ENCODE measurements around the gene SLC9A8.
A peak's percentile ranks its signal among the peaks of the same experiment; 100 is the strongest.
"Not testable (repeated sequence)": the region's sequence is repeated elsewhere in the genome, so short reads cannot be mapped to it uniquely, and the experiment has no call there.

The SLC9A8 gene

DNA sequence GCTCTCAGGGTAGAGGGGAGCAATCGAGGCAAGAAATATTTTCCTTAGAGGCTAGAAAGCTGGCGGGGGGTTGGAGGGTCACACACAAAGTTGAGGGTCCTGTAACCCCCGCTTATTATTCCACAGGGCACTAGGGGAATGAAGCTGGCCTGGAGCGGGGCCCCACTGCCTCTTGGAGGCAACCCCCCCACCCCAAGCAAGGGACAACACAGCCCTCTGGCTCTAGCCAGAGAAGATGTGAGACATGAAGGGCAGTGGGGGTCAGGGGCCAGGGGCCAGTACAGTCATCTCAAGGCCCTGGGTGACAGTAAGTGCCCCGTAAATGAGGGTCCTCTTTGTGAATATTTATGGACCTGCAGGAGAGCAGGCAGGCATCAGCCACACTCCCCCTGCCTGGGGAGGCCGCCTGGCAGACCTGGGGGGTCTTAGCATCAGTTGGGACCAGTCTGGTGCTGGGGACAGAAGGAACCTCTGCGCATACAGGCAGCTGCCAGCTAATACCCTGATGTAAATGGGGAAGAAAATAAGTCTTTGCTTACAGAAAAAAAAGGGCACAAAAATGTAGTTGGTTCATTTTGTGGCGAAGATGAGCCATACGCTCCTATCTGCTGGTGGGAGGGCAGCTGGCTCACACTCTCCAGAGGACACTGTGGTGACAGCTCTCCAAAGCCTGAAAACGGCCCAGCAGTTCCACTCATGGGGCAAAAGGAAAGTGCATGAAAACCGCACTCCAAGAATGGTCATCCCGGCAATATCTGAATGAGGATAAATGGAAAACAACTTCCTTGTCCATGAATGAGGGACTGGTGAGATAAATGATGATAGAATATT is 80.8 kb downstream of the SLC9A8 start:
- peak; percentile 26 to 49 (median 32) for DNase-seq (ENCODE audit: low read depth in 3 of 3)

DNA sequence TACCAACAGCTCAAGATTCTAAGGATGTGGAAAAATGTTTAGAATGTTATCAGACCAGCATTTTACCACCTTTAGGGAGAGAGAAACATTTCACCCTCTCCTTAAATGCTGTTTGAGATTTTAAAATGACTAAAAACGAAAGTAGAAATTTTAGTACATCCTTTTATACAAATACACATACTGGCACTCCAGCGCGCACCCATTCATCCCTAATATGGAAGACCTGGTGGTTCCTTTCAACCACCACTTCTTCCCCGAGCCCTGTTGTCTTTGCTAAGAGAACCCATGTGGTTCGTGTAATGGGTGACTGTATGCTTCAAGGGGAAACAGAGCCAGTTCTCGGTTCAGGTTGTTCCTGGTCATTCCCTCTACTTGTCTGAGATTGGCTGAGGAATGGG is 81.4 kb downstream of the SLC9A8 start:
- DNase-seq (ENCODE audit: low read depth in 3 of 3) = peak; percentile 8 to 27 (median 23)

DNA sequence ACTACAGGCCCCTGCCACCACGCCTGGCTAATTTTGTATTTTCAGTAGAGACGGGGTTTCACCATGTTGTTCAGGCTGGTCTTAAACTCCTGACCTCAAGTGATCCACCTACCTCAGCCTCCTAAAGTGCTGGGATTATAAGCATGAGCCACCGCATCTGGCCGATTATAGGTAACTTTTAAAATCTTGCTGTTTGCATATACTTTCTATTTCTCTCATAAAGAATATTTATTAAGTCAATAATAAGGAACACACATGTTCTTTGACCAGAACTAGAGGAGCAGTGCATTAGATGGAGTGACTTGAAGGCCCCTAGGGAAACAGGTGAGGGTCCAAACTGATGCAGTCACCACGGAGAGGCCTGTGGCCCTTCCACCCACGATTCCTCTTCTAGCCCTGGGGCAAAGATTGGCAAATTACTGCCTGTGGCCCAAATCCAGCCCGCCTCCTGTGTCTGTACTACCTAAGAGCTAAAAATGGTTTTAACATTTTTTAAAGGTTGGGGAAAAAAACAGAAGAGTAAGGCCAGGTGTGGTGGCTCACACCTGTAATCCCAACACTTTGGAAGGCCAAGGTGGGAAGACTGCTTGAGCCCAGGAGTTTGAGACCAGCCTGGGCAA is 83.0 kb downstream of the SLC9A8 start:
- not testable (repeated sequence) for DNase-seq (ENCODE audit: low read depth in 3 of 3)

DNA sequence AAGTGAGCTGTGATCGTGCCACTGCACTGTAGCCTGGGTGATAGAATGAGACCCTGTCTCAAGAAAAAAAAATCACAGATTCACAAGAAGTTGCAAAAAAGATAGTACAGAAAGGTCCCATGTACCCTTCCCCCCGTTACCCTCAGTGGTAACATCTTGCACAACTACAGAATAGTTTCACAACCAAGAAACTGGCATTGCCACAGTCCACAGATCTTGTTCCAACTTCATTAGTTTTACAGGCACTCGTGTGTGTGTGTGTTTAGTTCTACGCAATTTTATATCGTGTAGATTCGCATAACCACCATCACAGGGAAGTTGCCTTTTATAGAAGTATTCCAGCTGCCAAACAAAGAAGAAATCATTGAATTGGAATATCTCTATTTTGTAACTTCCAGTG is 83.6 kb downstream of the SLC9A8 start:
- no peak for DNase-seq (ENCODE audit: low read depth in 3 of 3)

DNA sequence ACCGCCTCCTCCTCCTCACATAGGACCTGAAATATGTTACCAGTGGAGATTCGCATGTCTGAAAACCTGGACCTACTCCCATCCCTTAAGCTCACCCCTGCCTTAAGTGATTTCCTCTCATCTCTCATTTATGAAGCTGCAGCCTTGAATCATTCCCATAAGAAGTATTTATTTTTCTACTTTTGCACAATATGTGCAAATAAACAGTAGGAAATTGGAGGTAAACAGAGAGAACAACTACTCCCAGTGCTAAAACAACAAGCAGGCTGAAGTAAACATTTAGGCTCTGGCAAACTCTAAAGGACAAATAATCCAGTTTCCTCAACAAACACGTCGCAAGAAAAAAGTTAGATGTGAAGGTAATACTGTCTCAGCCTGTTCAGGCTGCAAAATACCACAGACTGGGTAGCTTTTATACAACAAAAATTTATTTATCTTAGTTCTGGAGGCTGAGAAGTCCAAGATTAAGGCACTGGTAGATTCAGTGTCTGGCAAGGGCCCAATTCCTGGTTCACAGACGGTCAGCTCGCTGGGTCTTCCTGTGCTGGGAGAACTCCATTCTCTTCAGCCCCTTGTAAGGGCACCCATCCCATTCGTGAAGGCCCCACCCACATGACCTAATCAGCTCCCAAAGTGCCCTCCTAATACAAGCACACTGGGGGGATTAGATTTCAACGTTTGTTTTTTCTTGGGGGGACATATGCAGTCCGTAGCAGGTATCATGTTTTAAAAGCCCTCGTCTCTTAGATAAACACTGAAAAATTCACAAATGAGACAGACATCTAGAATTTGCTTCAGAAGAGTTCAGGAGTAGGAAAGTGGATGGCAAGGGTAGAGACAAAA is 87.1 kb downstream of the SLC9A8 start:
- no peak for DNase-seq (ENCODE audit: low read depth in 3 of 3)

DNA sequence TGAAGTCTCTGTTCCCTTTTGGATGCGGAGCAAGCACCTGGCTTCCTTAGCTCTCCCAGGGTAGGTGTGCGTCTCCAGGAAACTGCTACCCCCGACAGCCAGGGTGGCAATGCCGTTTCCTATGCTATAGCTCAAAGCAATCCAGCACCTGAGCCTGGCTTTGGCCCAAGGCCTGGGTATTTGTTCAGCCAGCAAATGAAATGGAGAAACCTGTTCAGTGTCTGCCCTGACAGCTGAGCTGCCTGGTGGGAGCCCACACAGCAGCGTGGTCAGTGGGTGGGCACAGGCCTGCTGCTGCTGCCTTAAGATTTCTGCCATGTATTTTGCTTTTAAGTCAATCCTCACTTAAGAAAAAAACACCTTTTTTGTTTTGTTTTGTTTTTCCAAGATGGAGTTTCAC is 89.0 kb downstream of the SLC9A8 start:
- no peak for DNase-seq (ENCODE audit: low read depth in 3 of 3)

DNA sequence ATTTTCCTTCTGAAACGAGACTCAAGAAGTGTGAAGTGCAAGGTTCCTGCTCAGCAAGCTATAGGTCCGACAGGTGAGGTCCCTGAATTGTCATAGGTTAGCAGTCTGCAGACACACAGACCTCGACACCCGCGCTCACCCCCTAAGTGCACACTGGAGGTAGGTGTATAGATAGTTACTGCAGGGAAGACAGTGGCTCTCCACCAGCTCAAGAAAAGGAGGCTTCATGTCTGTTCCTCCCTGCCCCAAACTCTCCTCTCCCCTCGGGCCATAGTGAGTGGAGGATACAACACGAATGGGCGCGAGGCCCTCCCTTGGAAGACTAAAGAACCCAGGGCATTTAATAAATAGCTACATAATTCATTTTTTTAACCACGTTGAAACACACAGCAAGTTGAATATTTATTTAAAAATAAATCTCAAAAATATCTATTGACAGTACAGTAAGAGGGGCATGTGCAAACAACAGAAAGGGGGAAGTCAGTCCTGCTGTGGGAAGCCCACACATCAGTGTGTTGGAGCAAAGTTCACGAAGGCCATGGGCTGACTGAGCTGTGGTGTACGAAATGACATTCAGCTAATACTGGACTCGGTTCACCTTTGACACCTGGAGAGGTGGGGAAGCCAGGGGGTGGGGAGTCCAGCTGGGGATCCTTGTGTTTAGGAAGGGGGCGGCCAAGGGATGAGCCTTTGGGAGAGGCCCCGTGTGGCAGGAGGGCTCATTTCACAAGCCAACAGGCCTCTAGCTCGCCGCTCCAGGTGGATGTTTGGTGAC is 92.0 kb downstream of the SLC9A8 start:
- no peak for DNase-seq (ENCODE audit: low read depth in 3 of 3)

DNA sequence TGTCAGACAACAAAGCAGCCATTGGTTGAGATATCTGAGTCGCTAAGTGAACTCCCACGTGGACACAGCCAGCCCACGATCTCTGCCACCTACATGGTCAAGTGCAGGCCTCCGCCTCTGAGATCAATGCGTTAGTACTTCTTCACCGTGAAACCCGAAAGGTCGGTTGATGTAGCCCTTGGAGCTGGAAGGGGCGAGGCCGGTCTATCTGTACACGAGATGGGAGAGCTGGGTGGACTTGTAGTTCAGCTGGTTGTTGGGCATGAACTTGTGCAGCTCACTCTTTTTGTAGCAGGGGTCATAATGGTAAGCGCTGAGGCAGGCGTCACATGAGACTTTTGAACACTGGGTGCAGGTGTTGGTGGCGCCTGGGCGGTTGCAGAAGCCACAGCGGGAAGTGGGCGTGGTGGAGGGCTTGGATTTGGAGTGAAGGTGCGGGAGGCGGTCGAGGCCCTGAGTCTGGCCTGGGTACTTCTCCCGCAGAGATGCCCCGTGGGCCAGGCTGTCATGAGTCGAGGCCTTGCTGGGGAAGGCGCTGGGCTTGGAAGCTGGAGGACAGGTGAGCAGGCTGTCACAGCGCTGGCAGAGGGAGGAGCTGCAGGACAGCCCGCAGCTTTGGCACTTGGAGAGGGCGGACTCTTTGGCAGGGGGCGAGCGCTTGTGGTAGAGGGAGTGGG is 92.9 kb downstream of the SLC9A8 start:
- DNase-seq (ENCODE audit: low read depth in 3 of 3) = no peak

DNA sequence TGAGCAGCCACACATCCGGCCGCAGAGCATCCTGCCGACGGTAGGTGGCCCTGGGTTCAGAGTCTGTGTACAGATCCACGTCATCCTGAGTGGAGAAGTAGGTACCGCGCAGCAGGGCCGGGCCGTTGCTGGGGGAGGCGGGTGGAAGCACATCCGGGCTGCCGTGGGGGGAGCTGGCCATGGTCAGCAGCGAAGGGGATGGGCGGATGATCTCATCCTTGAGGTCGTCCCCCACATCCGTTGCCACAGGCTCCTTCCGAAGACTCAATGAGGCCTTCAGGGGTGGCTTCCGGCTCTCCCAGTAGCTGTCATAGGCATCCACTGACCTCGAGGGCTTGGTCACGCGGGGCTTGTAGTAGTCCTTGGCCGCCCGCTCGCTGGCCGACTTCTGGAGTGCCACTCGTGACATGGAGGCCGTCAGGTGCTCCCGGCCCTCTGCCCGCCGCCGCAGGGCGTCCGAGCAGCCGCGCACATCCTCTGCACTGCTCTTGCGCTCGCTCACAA is 93.5 kb downstream of the SLC9A8 start:
- no peak for DNase-seq (ENCODE audit: low read depth in 3 of 3)

DNA sequence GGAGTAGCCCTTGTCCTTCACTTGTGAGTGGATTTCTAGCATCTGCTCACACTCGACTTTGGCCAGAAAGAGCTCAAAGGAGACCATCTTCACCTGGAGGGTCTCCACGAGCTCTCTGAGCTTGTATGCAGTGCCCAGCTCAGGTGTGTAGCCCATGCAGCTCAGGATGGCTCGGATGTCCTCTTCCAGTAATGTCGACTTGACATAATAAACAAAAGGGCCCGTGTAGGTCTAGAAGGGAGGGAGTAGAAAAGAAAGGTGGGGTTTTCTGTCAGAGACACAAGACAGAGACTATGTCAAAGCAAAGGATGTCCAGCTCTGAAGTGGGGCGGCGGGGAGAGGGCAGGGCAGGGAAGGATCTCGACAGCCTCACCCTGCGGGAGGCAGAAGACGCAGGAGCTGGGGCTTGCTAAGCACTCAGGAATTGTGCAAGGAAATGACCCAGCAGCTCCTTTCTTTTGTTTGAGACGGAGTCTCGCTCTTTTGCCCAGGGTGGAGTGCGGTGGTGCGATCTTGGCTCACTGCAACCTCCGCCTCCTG is 94.1 kb downstream of the SLC9A8 start:
- no peak for DNase-seq (ENCODE audit: low read depth in 3 of 3)

DNA sequence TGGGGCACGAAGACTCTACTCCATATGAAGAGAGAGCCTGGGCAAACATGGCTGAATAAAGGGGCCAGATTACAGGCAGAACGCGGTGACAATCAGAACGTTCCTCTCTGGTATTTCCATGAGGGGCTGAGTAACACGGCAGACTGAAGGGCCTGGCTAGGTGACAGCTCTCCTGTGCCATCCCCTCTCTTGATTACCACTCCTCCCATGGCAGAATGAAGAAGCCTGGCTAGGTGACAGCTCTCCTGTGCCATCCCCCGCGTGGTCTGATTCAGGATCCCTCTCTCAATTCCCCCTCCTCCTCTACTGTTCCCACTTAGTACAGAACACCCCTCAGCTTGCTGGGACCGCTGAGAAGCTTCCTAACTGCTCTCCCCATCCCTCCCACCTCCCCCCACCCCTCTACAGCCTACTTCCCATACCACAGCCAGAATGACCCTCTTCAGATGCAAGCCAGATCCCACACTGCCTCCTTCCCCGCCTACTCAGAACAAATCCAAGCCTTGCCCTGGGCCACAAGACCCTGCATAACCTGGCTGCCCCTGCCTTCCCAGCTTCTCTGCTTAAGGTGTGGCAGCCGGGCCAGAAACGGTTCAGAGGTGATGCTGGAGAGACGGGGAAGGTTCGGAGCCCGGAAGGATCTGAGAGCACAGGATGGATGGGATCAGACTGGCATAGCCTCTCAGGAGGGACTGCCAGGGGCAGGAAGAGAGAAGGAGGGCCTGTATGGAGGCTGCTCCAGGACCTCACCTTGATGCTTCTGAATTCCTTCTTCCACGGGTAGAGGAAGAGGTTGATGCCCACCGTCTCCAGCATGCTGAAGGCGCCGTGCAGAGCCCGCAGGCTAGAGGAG is 95.0 kb downstream of the SLC9A8 start:
- no peak for DNase-seq (ENCODE audit: low read depth in 3 of 3)

DNA sequence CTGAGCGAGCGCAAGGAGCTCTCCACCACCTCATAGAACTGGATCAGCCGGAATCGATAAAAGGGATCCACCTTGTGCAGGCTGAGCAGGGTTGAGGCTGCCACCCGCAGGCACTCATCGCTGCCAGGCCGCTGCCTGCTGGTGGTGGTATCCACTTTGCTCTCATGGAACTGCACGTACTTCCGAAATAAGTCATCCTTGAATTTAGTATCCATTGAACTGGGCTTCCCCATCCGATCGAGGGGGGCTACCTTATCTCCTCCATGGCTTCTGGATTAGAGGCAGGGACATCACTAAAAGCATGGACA is 95.6 kb downstream of the SLC9A8 start:
- DNase-seq (ENCODE audit: low read depth in 3 of 3) = no peak

DNA sequence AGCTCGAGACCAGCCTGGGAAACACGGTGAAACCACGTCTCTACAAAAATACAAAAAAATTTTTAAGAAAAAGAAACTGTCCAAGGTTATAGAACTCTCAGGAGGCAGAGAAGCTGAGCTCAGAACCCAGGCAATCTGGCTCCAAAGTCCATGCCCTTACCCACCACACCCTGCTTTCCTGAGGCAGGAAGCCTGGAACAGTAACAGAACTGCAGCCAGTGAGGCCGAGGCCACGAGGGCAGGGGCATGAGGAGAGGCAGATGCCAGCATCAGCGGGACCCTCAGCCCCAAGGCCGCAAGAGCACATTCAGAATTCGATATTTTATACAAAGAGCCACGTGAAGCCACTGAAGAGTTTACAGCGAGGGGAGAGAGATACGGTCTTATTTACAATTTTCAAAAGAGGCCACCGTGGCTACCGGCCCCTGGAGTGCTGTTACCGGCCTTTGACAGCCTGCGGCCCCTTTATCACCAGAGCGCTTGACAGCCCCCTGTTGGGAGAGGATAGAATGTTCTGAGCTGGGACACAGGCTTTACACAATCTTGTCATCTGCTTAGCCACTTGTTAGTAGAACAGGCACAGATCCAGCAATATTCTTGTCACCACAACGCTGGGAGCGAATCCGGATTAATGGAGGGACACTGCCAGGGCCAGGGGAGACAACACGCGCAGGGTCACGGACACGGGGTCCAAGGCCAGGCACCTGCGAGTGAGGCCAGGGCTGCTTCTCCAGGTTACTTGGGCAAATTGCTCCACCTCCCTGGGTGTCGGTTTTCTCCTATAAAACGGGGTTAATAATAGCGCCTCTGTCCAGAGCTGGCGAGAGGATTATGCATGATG is 97.1 kb downstream of the SLC9A8 start:
- no peak for DNase-seq (ENCODE audit: low read depth in 3 of 3)

DNA sequence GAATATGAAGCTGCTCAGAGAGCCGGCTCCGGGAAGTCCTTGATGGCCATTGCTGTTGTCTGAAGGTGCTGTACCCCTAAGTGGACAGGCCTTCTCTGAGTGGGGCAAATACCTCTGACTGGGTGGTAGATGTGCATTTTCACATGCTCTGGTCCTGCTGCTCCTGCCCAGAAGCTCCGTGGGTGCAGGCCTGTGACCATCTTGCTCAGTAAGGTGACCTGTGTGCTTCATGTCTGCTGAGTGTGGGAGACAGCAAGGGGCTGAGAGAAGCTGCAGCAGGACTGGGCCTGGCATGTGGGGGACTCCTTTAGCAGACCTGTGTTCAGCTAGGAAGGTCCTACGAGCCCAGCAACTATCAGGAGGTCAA is 97.7 kb downstream of the SLC9A8 start:
- no peak for DNase-seq (ENCODE audit: low read depth in 3 of 3)

DNA sequence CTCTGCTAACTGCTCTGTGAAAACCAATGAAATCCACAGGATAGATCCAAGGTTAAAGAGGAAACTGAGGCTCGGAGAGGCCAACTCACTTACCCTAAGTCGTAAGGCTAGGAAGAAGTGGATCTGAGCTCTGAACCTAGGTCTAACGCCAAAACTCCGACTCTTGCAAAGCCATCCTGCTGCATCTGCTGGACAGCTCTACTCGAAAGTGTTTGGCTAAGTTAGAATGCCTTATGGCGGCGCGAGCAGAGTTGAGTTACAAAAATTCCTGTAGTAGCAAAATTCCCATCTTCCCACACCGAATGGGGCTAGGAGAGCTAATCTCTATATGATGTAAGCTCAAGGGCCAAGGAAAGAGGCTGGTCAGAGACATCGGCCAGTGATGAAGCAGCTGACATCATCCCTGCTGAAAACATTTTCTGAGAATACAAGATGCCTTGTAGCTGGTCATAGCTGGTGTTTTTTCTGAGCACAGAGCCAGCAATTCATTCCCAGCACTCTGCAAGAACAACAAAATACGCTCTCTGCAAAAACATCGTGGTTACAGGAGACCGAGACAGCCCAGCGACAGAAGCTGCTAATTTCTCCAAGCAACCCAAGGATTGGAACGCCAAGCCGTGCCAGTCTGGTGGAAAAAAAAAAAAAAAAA is 100.9 kb downstream of the SLC9A8 start:
- DNase-seq (ENCODE audit: low read depth in 3 of 3) = no peak

DNA sequence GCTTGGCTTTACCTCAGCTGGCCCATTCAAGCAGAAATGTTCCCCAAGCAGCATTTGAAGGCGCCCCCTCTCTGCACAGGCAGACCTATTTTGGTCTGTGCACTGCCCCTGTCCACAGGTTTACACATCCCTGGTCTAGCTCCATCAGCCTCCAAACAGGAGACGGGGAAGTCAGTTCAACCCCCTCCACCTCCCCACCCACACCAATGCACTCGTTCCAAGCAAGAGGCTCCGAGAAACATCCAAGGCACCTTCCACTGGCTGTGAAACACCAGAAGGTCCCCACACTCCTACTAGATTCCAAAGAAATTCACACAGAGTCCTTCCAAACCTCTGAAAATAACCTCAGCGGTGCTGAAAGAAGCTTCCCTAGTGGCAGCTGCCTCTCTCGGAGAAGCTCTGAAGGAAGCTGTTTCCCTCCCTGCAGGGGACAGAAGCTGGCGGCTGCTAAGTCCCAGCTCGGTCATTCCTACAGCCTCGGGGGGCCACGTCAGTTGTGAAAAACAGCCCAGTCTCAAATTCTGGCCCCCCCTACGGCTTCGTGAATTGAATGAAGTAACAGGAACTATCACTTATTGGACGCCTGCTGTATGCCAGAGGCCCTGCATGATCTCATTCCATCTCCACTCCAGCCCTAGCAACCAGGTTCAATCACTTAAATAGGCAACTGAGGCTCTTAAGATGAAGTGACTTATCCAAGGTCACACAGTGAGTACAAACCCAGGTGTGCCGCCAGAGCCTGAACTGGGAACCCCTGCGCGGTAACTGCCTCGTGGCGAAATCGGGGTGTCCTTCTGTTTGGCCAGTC is 101.9 kb downstream of the SLC9A8 start:
- DNase-seq (ENCODE audit: low read depth in 3 of 3) = no peak

DNA sequence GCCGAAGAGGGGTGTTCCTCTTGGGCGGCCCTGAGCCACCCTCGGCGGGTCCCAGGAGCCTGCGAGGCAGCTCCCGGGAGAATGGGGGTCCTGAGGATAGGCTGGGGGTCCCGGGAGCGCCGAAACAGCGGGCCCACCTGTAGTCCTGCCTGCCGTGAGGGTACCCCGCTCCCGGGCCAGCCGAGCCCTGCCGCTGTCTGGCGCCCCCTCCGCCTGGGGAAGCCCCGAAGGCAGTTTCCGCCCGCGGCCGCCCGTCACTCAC is 102.4 kb downstream of the SLC9A8 start:
- no peak for DNase-seq (ENCODE audit: low read depth in 3 of 3)
